Subcutaneous adipose tissue (tissue), 4 donors: ENCODE measurements around the gene WNK1. TPM values are rescaled to one million over a fixed set of nuclear protein-coding genes. Genes with fewer than 3 reads are reported as not detected.

Experiments
- total RNA-seq, 4 donors: library from RNA; depleted of rRNA; stranded (reverse); fragments of >200 nt; gene quantifications; one replicate each; pipeline ENCODE4 v1.1.0, GENCODE V29; 2016
- TF ChIP-seq, protein P1 (sequence below): fragments of 450-650 bp; IDR thresholded peaks from one replicate; pipeline ENCODE4 v1.5.1; 2016; ENCODE audit warnings: low read depth, mild to moderate bottlenecking, control low read depth, antibody characterized with exemption, moderate library complexity

WNK1 gene
- total RNA-seq, 4 donors from 2014 or later: 208 to 631 (median 301) TPM

DNA sequence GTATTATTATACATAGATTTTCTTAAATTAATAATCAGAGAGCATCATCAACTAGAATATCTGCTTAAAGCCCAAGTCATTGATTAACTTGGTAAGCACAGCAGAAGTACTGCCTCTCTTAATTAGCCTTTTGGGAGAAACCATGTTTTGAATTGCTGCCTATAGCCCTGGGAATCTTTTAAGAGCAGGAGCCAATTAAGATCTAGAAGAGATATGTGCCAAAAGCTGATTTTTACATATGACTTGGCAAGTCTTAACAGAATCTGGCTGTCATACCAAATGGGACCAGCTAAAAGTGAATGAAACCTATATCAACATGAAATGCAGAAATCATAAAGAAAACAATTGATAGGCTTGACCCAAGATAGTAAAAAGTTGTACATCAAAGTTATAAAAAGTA is 23.2 kb upstream of the WNK1 start:
- TF ChIP-seq, protein P1, sequence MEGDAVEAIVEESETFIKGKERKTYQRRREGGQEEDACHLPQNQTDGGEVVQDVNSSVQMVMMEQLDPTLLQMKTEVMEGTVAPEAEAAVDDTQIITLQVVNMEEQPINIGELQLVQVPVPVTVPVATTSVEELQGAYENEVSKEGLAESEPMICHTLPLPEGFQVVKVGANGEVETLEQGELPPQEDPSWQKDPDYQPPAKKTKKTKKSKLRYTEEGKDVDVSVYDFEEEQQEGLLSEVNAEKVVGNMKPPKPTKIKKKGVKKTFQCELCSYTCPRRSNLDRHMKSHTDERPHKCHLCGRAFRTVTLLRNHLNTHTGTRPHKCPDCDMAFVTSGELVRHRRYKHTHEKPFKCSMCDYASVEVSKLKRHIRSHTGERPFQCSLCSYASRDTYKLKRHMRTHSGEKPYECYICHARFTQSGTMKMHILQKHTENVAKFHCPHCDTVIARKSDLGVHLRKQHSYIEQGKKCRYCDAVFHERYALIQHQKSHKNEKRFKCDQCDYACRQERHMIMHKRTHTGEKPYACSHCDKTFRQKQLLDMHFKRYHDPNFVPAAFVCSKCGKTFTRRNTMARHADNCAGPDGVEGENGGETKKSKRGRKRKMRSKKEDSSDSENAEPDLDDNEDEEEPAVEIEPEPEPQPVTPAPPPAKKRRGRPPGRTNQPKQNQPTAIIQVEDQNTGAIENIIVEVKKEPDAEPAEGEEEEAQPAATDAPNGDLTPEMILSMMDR: no peak

DNA sequence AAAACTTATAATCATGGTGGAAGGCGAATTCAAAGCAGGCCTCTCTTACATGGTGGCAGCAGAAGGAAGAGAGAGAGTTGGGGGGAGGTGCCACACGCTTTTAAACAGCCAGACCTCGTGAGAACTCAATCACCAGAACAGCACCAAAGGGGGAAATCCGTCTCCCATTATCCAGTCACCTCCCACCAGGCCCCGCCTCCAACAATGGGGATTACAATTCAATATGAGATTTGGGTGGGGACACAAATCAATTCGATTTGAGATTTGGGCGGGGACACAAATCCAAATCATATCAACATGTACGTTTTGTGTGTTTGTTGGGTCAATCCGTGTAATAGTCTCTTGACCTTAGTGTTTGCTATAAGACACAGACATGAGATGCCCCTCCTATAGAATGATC is 21.8 kb upstream of the WNK1 start:
- TF ChIP-seq, protein P1: no peak

DNA sequence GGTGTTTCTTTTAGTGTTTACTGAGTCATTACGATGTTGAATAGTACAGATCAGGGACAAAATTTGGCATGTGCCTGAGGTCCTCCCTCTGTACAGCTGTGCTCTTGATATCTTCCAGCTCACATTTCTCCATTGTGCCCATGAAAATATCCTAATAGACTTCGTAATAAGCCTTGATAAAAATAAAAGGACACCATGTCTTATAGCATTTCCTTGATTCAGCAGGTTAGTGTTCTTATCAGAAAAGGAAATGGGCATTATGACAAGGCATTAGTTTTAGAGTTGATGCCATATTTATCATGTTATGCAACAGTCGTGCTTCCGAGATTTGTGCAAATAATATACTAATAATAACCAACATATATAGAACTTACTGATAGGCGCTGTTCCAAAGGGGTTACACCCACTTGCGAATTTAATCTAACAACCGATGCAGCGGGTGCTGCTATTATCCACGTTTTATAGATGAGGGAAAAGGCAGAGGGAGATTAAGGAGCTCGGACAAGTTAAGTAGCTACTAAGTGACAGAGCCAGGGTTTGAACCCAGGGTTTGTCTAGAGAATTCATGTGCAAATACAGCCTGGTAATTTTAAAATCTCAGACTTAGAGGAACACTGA is 15.1 kb upstream of the WNK1 start:
- TF ChIP-seq, protein P1: no peak

DNA sequence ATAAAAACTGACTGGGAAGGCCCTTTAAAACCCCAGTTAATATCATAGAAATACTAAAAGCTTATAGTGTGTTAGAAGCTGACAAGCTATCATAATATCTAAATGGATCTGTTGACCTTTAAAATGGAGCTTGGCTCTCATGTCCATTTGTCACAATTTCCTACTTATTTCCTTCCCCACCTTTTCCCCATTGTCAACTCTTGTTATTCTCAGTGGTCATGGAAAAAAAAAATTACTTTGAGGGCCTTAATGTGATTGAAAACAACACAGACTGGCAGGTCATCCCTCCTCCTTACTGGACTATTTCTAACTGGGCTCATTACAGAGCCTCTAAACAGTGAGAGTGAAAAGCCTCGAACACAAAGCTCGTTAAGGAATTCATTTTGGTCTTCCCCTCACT is 13.7 kb upstream of the WNK1 start:
- TF ChIP-seq, protein P1: no peak

DNA sequence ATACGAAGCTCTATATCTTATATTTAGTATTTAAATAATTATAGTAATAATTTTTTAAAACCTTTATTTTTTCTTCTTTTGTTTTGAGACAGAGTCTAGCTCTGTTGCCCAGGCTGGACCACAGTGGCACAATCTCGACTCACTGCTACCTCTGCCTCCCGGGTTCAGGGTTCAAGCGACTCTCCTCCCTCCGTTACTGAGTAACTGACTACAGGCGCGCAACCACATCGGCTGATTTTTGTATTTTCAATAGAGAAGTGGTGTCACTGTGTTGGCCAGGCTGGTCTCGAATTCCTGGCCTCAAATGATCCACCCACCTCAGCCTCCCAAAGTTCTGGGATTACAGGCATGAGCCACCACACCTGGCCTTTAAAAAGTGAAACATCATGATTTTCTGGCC is 13.0 kb upstream of the WNK1 start:
- TF ChIP-seq, protein P1: no peak

DNA sequence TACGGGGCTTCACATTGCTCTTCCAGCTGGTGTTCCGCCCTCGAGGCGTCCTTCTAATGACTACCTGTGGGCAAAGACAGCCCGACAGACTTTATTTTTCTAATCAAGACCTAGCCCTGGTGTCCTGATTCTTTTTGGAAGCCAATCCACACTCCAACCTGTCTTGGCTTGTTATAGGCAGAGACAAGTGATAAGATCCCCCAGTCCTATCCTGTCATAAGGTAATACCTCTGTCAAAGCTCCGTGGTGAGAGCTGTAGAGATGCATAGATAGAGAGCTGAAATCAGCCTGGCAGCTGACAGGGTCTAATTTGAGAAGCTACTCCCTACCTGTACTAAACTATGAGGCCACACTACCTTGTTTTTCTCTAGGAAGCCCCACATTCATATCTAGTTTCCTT is 11.5 kb upstream of the WNK1 start:
- TF ChIP-seq, protein P1: no peak

DNA sequence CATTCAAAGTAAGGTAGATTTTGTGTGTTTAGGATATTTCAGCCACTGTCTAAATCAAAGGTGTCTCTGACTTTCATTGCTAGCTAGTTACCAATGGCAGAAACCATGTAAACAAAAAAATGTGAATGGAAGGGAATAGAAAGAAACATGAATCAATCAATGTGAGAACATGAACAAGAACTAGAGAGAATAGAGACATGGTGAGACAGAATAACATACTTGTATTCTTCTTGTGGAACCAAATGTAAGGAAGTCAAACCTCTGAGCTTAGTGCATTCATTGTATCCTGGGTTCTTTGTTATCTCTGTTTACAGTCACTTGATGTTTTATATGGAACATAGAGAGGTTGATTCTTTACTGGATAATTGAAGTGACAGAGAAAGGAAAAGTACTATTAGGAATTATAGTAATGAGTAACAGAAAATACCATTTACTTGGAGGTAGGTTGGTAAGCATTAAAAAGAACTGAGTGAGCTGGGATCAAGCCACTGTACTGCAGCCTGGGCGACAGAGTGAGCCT is 2.6 kb upstream of the WNK1 start:
- TF ChIP-seq, protein P1: no peak
